ENCODE results near the gene FLII. TPM values are rescaled to one million over a fixed set of nuclear protein-coding genes. Genes with fewer than 3 reads are reported as not detected.

Gene FLII
- total RNA-seq, 2 donors from 2014 or later, result 299 to 335 TPM

DNA sequence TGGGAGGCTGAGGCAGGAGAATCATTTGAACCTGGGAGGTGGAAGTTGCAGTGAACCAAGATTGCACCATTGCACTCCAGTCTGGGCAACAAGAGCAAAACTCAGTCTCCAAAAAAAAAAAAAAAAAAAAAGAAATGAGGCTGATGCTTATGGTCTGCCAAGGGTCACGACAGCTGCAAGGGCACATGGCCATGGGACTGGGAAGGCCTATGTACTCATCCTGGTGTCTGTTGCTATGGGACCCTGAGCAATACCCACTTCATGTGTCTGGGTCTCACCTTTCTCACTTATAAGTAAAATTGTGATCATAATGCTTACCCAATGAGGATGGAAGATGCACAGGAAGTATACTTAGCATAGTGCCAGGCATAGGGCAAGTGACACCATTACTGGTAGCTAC lies 18.5 kb upstream of the FLII start:
- Histone ChIP-seq H3K27ac (ENCODE audit: low read depth, low read length) (no peak overlapping the region), H3K9me3 (ENCODE audit: control insufficient read depth, low read length) (no peaks in the 10 kb centered on the region), H3K36me3 (ENCODE audit: control insufficient read depth, insufficient read depth, low read length) (peaks cover 86% of the 10 kb centered on the region), H3K27me3 (ENCODE audit: control insufficient read depth, insufficient read depth, low read length, poor library complexity, severe bottlenecking) (no peaks in the 10 kb centered on the region), H3K4me3 (ENCODE audit: low read length) (no peak overlapping the region), H3K9ac (ENCODE audit: extremely low read depth, low read length, poor library complexity, severe bottlenecking) (no peak overlapping the region), H3K4me1 (ENCODE audit: control insufficient read depth, insufficient read depth, low read length) (no peaks in the 10 kb centered on the region)
- Mint-ChIP-seq H3K27ac (no peak overlapping the region), H3K4me1 (no peaks in the 10 kb centered on the region), H3K9me3 (no peaks in the 10 kb centered on the region), H3K36me3 (ENCODE audit: low read depth) (peaks cover 57% of the 10 kb centered on the region), H3K4me3 (no peak overlapping the region), H3K27me3 (ENCODE audit: insufficient read depth) (no peaks in the 10 kb centered on the region)
- no peak for DNase-seq
- WGBS, 2 experiments (ENCODE audit: insufficient coverage in 1 of 2, insufficient read length in 1 of 2), result 100% methylated on average over 1 of the region's 1 CpG; no CpG with 5 or more reads in 1 of the 2 experiments
- TF ChIP-seq, protein P1, sequence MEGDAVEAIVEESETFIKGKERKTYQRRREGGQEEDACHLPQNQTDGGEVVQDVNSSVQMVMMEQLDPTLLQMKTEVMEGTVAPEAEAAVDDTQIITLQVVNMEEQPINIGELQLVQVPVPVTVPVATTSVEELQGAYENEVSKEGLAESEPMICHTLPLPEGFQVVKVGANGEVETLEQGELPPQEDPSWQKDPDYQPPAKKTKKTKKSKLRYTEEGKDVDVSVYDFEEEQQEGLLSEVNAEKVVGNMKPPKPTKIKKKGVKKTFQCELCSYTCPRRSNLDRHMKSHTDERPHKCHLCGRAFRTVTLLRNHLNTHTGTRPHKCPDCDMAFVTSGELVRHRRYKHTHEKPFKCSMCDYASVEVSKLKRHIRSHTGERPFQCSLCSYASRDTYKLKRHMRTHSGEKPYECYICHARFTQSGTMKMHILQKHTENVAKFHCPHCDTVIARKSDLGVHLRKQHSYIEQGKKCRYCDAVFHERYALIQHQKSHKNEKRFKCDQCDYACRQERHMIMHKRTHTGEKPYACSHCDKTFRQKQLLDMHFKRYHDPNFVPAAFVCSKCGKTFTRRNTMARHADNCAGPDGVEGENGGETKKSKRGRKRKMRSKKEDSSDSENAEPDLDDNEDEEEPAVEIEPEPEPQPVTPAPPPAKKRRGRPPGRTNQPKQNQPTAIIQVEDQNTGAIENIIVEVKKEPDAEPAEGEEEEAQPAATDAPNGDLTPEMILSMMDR (conservative IDR thresholded peaks at IDR 0.05), result no peak

DNA sequence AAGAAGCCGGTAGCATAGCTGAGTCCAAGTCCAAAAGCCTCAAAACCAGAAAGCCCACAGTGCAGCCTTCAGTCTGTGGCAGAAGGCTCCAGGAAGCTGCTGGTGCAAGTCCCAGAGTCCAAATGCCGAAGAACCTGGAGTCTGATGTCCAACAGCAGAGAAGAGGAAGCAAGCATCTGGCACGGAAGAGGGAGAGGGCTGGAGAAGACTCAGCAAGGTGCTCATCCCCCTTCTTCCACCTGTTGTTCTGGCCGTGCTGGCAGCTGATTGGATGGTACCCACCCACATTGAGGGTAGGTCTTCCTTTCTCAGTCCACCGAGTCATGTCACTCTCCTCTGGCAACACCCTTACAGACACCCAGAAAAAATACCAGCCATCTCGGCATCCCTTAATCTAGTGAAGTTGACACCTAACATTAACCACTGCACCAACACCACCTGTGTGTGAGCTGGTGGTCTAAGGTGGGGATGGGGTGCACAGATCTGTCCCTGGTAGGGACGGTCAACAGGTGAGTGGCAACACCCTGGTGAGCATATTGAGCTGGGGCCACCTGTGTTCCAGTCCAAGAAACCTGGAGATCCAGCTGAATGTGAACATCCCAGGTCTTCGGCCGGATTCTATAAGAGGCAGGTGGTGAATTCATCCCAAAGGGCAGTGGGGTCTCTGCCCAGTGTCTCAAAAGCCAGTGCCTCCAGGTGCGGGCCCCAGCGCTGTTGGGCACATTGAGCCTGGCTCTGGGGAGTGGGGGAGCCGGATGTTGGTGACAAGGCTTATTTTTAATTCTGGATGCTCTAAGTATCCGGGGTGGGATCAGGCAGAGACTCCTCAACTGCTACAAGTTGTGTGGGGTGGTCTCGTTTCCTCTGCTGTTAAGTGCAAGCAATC lies 11.8 kb upstream of the FLII start:
- no peaks in the 10 kb centered on the region for H3K9me3 ChIP-seq (ENCODE audit: control insufficient read depth, low read length)
- H3K9ac ChIP-seq (ENCODE audit: extremely low read depth, low read length, poor library complexity, severe bottlenecking), result no peak overlapping the region
- Mint-ChIP-seq H3K27ac (peak overlapping the region; percentile 66), H3K4me1 (peaks cover 10% of the 10 kb centered on the region), H3K4me3 (no peak overlapping the region), H3K9me3 (no peaks in the 10 kb centered on the region), H3K27me3 (ENCODE audit: insufficient read depth) (no peaks in the 10 kb centered on the region), H3K36me3 (ENCODE audit: low read depth) (peaks cover 14% of the 10 kb centered on the region)
- DNase-seq, result peak; percentile 51
- no peak overlapping the region for H3K4me3 ChIP-seq (ENCODE audit: low read length)
- peaks cover 27% of the 10 kb centered on the region for H3K36me3 ChIP-seq (ENCODE audit: control insufficient read depth, insufficient read depth, low read length)
- no peaks in the 10 kb centered on the region for H3K27me3 ChIP-seq (ENCODE audit: control insufficient read depth, insufficient read depth, low read length, poor library complexity, severe bottlenecking)
- TF ChIP-seq, protein P1 (conservative IDR thresholded peaks at IDR 0.05), result no peak
- no peaks in the 10 kb centered on the region for H3K4me1 ChIP-seq (ENCODE audit: control insufficient read depth, insufficient read depth, low read length)
- 91 to 92% methylated on average over 9 to 14 of the region's 14 CpGs for WGBS, 2 experiments (ENCODE audit: insufficient coverage in 1 of 2, insufficient read length in 1 of 2)
- H3K27ac ChIP-seq (ENCODE audit: low read depth, low read length), result no peak overlapping the region

DNA sequence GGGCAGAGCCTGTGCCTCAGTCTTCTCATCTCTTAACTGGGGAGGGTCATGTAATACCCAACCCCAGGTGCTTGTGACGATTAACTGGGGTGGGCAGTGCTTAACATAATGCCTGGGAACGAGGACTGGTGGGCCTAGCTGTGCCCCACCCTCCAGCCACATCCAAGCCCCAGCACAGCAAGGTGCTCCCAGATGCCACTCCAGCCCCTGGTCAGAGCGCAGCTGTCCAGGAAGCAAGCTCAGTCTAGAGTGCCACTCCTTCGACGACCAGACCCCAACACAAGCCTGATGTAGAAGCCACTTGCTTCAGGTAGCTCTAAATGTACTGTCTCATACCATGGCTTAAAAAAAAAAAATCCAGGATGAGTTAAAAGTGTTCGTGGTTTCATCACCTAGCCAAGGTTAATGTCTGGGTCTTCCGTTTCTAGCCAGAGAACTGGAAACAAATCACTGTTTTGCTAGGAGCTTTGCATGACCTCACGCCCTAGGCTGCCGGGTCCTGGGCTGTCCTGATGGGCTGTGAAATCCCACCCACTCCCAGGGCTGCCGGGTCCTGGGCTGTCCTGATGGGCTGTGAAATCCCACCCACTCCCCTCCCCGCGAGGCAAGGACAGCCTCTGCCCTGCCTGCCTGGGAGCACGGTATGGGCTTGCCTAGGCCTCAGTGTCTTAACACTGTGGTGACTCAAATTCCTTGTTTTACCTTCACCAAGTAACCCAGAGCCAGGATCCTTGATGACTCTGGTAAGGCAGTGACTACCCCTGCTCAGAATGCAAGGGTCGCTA lies 9.6 kb upstream of the FLII start:
- Mint-ChIP-seq H3K9me3 (no peaks in the 10 kb centered on the region), H3K27ac (peak overlapping the region; percentile 85), H3K4me1 (peaks cover 10% of the 10 kb centered on the region), H3K27me3 (ENCODE audit: insufficient read depth) (no peaks in the 10 kb centered on the region), H3K4me3 (no peak overlapping the region), H3K36me3 (ENCODE audit: low read depth) (peaks cover 14% of the 10 kb centered on the region)
- Histone ChIP-seq H3K36me3 (ENCODE audit: control insufficient read depth, insufficient read depth, low read length) (peaks cover 32% of the 10 kb centered on the region), H3K27me3 (ENCODE audit: control insufficient read depth, insufficient read depth, low read length, poor library complexity, severe bottlenecking) (no peaks in the 10 kb centered on the region), H3K9me3 (ENCODE audit: control insufficient read depth, low read length) (no peaks in the 10 kb centered on the region), H3K27ac (ENCODE audit: low read depth, low read length) (no peak overlapping the region), H3K9ac (ENCODE audit: extremely low read depth, low read length, poor library complexity, severe bottlenecking) (no peak overlapping the region), H3K4me1 (ENCODE audit: control insufficient read depth, insufficient read depth, low read length) (no peaks in the 10 kb centered on the region), H3K4me3 (ENCODE audit: low read length) (no peak overlapping the region)
- TF ChIP-seq, protein P1 (conservative IDR thresholded peaks at IDR 0.05), result no peak
- DNase-seq, result peak; percentile 94
- WGBS, 2 experiments (ENCODE audit: insufficient coverage in 1 of 2, insufficient read length in 1 of 2), result 42 to 58% methylated on average over 11 to 14 of the region's 14 CpGs

All from endodermal cell (in vitro differentiated cells).